Smooth muscle cell (in vitro differentiated cells): ENCODE results near the gene CLIP3. TPM values are rescaled to one million over a fixed set of nuclear protein-coding genes. Genes with fewer than 3 reads are reported as not detected.

Source experiments
- DNase-seq: peaks from one replicate; lab custom pipeline; 2025; ENCODE audit not compliant: unreplicated experiment; lab: John Stamatoyannopoulos, UW
- H2AFZ ChIP-seq: fragments of 200-600 bp; sonication (generic); 2 replicates; pipeline ENCODE4 v1.6.0; 2016; ENCODE audit warnings: antibody characterized with exemption, low read depth, mild to moderate bottlenecking
- H3F3A ChIP-seq: fragments of 200-600 bp; sonication (generic); 2 replicates; pipeline ENCODE4 v1.6.0; 2017; ENCODE audit warnings: antibody characterized with exemption, low read depth
- H3K27ac ChIP-seq: fragments of 200-600 bp; sonication (generic); 2 replicates; pipeline ENCODE4 v1.5.1; 2016; ENCODE audit warnings: low read depth, mild to moderate bottlenecking
- H3K27me3 ChIP-seq: fragments of 200-600 bp; sonication (generic); 2 replicates; pipeline ENCODE4 v1.6.1; 2016; ENCODE audit warnings: low read depth, mild to moderate bottlenecking
- H3K36me3 ChIP-seq: fragments of 200-600 bp; sonication (generic); 2 replicates; pipeline ENCODE4 v1.5.1; 2016; ENCODE audit warnings: low read depth
- H3K4me1 ChIP-seq: fragments of 200-600 bp; sonication (generic); 2 replicates; pipeline ENCODE4 v1.5.1; 2016; ENCODE audit warnings: low read depth
- H3K4me2 ChIP-seq: fragments of 200-600 bp; sonication (generic); 2 replicates; pipeline ENCODE4 v1.6.0; 2016; ENCODE audit warnings: mild to moderate bottlenecking
- H3K4me3 ChIP-seq: fragments of 200-600 bp; sonication (generic); 2 replicates; pipeline ENCODE4 v1.5.1; 2016; ENCODE audit warnings: mild to moderate bottlenecking
- H3K79me2 ChIP-seq: fragments of 200-600 bp; sonication (generic); 2 replicates; pipeline ENCODE4 v1.6.0; 2016; ENCODE audit warnings: low read depth, mild to moderate bottlenecking
- H3K9ac ChIP-seq: fragments of 200-600 bp; sonication (generic); 2 replicates; pipeline ENCODE4 v1.6.0; 2016; ENCODE audit warnings: low read depth
- H3K9me3 ChIP-seq: fragments of 200-600 bp; sonication (generic); replicated peaks from 2 replicates; pipeline ENCODE4 v1.5.1; 2016; ENCODE audit warnings: low read depth
- H4K20me1 ChIP-seq: fragments of 200-600 bp; sonication (generic); 2 replicates; pipeline ENCODE4 v1.6.0; 2016; ENCODE audit warnings: low read depth
- WGBS: methylation state at CpG from one replicate; pipeline ENCODE4 v1.1.7; 2016; ENCODE audit warnings: low lambda C conversion rate; 5-methylcytosine and 5-hydroxymethylcytosine counted together
- polyA plus RNA-seq: library from polyadenylated mRNA; unstranded; fragments of >200 nt; fragmentation: Nextera tagmentation; extraction: Ambion mirVana; gene quantifications from 2 replicates; pipeline ENCODE4 v1.2.1, GENCODE V29; 2016
- total RNA-seq: library from RNA; depleted of rRNA; stranded (reverse); fragments of >200 nt; gene quantifications from 2 replicates; pipeline ENCODE4 v1.2.3, GENCODE V29; 2014
- TF ChIP-seq, protein P1 (sequence below): fragments of 200-600 bp; sonication (generic); IDR thresholded peaks from 2 replicates; pipeline ENCODE4 v1.5.1; 2017; ENCODE audit warnings: borderline replicate concordance, mild to moderate bottlenecking, antibody characterized with exemption; ENCODE audit not compliant: insufficient read depth, poor library complexity, severe bottlenecking

Gene CLIP3
- total and polyA plus RNA-seq, 2 experiments from 2014 or later: 10.7 to 36.7 TPM

DNA sequence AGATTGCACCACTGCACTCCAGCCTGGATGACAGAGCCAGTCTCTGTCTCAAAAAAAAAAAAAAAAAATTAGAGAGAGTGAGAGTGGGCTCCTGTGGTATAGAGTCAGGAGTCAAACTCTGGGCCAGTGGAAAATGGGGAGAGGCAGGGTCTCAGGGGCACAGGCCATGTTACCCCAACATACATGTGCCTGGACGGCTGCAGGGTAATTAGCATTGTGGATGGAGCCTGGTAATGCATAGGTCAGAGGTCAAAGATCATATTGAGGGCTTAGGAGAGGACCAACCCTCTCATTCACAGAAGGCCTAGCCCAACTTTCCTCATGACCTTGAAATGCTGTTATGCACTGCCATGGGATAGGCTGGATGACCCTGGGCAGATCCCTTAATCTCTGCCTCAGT lies 7.1 kb downstream of the CLIP3 start:
- Histone ChIP-seq H3K4me1 (no peaks in the 10 kb centered on the region), H3K4me2 (no peak overlapping the region), H2AFZ (no peak overlapping the region), H3F3A (no peaks in the 10 kb centered on the region), H3K27ac (no peak overlapping the region), H3K9ac (no peak overlapping the region), H4K20me1 (no peaks in the 10 kb centered on the region), H3K27me3 (no peaks in the 10 kb centered on the region), H3K79me2 (no peaks in the 10 kb centered on the region), H3K36me3 (no peaks in the 10 kb centered on the region), H3K4me3 (no peak overlapping the region), H3K9me3 (no peaks in the 10 kb centered on the region)
- 92% methylated on average over 1 of the region's 1 CpG for WGBS
- TF ChIP-seq, protein P1, sequence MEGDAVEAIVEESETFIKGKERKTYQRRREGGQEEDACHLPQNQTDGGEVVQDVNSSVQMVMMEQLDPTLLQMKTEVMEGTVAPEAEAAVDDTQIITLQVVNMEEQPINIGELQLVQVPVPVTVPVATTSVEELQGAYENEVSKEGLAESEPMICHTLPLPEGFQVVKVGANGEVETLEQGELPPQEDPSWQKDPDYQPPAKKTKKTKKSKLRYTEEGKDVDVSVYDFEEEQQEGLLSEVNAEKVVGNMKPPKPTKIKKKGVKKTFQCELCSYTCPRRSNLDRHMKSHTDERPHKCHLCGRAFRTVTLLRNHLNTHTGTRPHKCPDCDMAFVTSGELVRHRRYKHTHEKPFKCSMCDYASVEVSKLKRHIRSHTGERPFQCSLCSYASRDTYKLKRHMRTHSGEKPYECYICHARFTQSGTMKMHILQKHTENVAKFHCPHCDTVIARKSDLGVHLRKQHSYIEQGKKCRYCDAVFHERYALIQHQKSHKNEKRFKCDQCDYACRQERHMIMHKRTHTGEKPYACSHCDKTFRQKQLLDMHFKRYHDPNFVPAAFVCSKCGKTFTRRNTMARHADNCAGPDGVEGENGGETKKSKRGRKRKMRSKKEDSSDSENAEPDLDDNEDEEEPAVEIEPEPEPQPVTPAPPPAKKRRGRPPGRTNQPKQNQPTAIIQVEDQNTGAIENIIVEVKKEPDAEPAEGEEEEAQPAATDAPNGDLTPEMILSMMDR: no peak
- no peak for DNase-seq

DNA sequence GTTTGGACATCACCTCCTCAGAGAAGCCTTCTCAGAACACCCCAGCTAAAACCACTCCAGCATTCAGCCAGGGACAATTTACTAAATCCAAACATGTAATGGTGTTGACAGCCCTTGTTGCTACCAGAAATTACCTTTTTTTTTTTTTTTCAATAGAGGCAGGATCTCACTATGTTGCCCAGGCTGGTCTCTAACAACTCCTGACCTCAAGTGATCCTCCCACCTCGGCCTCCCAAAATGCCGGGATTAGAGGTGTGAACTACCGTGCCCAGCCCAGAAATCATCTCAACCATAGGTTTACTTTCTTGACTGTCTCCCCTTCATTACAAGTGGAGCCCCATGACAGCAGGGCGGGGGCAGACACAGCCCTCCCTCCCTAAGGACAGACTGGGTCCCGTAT lies 9.2 kb downstream of the CLIP3 start:
- H3K27me3 ChIP-seq: no peaks in the 10 kb centered on the region
- H3K79me2 ChIP-seq: no peaks in the 10 kb centered on the region
- H3K9ac ChIP-seq: no peak overlapping the region
- no peak overlapping the region for H2AFZ ChIP-seq
- H3K4me3 ChIP-seq: no peak overlapping the region
- DNase-seq: no peak
- H3F3A ChIP-seq: no peaks in the 10 kb centered on the region
- H3K9me3 ChIP-seq: no peaks in the 10 kb centered on the region
- no peaks in the 10 kb centered on the region for H3K36me3 ChIP-seq
- TF ChIP-seq, protein P1: no peak
- no peak overlapping the region for H3K27ac ChIP-seq
- WGBS: 97% methylated on average over 5 of the region's 5 CpGs
- no peaks in the 10 kb centered on the region for H4K20me1 ChIP-seq
- H3K4me1 ChIP-seq: no peaks in the 10 kb centered on the region
- no peak overlapping the region for H3K4me2 ChIP-seq

DNA sequence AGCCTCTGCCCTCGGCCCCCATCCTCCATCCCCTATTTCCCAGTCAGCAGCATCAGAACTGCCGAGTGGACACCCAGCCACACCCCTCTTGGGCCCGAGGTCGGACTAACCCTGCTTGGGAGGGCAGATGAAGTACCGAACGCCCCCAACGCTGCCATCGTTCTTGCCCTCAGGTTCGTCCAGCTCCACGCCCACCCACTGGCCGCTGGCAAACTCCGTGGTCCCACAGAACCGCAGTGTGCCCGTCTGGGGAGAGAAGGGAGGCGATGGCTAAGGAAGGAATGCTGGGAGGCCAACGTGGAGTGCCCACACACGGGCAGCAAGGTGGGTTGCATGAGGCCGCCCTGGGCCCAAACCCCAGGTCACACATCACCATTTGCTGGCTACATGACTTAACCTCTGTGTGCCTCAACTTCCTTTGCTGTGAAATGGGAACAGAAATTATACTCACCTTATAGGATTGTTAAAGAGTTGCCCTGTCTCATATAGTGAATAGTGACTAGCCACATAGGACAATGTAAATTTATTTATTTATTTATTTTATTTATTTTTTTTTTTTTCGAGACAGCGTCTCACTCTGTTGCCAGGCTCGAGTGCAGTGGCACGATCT lies 13.5 kb downstream of the CLIP3 start:
- Histone ChIP-seq H2AFZ (no peak overlapping the region), H3K36me3 (no peaks in the 10 kb centered on the region), H3K9me3 (no peaks in the 10 kb centered on the region), H3K4me2 (no peak overlapping the region), H4K20me1 (no peaks in the 10 kb centered on the region), H3K27me3 (no peaks in the 10 kb centered on the region), H3F3A (no peaks in the 10 kb centered on the region), H3K9ac (no peak overlapping the region), H3K79me2 (no peaks in the 10 kb centered on the region), H3K4me3 (no peak overlapping the region), H3K27ac (no peak overlapping the region), H3K4me1 (peaks cover 6% of the 10 kb centered on the region)
- 97% methylated on average over 21 of the region's 22 CpGs for WGBS
- TF ChIP-seq, protein P1: no peak
- DNase-seq: no peak
